AG09309 (cell line): ENCODE results near the gene KCNT1.

Source experiments
- DNase-seq: peaks from one replicate; pipeline ENCODE4 v3.0.0-alpha.2; 2010; ENCODE audit warnings: low read depth
- H3K4me3 ChIP-seq: 2 replicates; pipeline ENCODE4 v1.5.1; 2011; ENCODE audit warnings: mild to moderate bottlenecking, low read depth, low read length, moderate library complexity; ENCODE audit not compliant: control insufficient read depth
- TF ChIP-seq, protein P1 (sequence below): IDR thresholded peaks from 2 replicates; pipeline ENCODE4 v1.5.1; 2011; ENCODE audit warnings: mild to moderate bottlenecking, low read depth, low read length, inconsistent platforms; ENCODE audit not compliant: insufficient read depth, control insufficient read depth; ENCODE audit errors: missing control alignments

The KCNT1 gene

DNA sequence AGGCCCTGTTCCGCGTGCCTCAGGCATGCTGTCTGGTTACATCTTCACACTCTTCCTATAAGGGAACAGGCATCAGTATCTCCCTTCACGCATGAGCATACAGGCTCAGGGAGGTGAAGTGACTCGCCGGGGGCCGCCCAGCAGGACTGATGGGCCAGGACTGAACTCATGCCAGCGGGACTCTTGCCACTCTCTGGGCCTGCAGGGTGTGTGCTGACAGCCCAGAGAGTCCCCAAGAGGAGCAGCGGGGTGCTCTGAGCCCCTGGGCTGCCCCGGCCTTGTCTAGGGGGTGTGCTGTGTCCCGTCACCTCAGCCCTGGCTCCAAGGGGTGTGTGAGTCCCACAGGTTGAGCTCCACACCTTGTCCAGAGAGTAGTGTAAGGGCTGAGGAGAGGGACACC is 9.9 kb downstream of the KCNT1 start:
- TF ChIP-seq, protein P1, sequence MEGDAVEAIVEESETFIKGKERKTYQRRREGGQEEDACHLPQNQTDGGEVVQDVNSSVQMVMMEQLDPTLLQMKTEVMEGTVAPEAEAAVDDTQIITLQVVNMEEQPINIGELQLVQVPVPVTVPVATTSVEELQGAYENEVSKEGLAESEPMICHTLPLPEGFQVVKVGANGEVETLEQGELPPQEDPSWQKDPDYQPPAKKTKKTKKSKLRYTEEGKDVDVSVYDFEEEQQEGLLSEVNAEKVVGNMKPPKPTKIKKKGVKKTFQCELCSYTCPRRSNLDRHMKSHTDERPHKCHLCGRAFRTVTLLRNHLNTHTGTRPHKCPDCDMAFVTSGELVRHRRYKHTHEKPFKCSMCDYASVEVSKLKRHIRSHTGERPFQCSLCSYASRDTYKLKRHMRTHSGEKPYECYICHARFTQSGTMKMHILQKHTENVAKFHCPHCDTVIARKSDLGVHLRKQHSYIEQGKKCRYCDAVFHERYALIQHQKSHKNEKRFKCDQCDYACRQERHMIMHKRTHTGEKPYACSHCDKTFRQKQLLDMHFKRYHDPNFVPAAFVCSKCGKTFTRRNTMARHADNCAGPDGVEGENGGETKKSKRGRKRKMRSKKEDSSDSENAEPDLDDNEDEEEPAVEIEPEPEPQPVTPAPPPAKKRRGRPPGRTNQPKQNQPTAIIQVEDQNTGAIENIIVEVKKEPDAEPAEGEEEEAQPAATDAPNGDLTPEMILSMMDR: no peak
- H3K4me3 ChIP-seq: no peak overlapping the region
- no peak for DNase-seq

DNA sequence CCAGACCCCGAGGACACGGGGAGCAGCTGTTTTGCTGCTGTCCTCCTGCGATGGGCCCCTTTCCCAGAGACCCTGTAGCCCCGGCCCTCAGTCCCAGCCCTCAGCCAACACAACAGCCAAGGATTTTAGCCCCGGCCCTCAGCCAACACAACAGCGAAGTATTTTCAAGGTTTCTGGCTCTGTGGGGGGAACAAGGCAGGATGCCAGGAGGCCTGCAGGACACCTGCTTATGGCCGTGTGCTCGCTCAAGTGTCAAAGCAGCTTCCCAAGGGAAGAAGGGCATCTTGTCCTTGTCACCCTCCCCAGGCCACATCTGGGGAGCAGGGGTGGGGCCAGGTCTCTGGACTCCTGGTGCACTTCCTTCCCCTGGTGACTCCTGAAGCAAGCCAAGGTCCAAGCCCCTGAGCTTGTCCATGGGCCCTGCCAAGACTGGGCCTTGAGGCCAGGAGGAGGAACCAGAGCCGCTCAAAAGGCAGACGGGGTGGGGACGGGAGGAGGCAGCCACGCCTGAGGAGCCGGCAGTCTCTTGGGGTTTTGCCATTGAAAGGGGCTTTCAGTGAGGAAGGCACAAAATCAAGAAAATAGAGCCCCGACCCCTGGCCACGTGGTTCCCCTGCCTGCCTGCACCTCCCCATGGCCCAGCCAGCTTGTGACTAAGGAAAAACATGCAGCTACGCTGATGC is 10.8 kb downstream of the KCNT1 start:
- no peak for DNase-seq
- TF ChIP-seq, protein P1: no peak
- no peak overlapping the region for H3K4me3 ChIP-seq

DNA sequence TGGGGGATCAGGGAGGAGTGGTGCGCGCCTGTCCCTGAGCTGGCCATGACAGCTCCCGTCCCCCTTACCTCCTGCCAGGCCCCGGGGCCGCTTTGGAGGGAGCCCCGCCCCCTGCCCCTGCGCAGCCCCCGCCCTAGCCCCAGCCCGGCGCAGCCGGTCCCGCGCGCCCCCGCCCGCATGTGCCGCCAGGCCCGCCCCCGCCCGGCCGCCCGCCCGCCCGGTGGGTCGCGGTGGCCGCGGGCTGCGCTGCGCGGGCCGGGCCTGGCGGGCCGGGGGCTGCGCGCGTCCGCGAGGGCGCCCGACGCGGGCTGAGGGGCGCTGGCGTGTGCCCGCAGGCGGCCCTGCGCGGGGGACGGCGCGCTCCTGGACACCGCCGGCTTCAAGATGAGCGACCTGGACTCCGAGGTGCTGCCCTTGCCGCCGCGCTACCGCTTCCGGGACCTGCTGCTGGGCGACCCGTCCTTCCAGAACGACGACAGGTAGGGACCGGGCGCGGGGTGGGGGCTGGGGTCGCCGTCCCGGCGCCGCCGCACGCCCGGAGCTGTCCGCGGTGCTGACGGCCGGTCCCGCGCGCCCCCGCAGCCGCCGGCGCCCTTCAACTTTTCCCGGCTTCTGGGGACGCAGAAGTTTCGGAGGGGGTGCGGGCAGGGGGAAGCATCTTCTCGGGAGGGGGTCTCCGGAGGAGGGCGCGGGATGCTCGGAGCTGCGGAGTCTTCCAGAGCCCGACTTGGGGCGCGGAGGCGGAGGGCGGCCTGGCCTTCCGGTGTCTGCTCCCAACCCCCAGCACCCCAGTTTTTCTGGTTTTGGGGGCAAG is 12.5 kb downstream of the KCNT1 start:
- no peak for DNase-seq
- no peak overlapping the region for H3K4me3 ChIP-seq

DNA sequence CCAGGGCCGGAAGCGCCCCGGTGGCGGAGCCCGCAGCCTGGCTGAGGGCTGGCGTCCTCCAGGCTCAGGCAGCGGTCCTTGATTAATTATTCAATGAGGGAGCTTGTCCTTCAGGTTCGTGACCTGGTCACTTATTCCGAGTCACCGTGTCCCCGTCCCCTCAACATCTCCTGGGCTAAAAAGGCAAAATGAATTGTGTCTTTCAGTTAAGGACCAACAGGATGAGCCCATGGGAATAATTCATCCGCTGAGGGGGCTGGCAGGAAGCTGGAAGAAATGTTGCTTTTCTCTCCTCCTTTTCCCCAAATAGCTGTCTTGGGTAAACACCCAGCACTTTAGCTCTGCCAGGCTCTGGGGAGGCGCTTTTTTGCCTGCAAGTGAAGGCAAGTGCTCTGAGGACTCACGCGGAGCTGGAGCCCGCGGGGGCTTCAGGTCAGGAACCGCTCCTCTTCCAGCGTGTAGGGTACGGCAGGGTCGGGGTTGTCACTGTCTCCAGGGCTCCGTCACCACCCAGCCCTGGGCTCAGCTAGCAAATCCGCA is 13.1 kb downstream of the KCNT1 start:
- no peak for DNase-seq
- TF ChIP-seq, protein P1: no peak
- no peak overlapping the region for H3K4me3 ChIP-seq

More for the DNA sequence above, 12.5 kb downstream of the KCNT1 start:
- TF ChIP-seq, protein P1: no peak

DNA sequence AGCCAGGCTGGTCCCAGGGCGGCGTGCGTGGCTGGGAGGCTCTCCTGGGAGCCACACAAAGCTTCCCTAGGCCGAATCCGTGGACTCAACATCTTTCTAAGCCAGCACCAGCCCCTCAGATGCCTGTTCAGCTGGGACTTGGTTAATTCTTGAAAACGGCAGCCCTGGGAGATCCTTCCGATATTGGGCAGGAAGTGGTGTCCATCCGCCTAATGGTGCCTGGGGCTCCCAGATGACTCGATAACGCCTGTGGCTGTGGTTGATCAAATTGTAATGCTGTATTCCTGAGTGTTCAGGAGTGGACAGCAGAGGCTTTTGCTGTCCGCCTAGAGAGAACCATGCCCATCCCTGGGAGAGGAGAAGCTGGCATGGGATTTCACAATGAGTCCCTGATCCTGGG is 14.1 kb downstream of the KCNT1 start:
- TF ChIP-seq, protein P1: no peak
- H3K4me3 ChIP-seq: no peak overlapping the region
- DNase-seq: no peak

DNA sequence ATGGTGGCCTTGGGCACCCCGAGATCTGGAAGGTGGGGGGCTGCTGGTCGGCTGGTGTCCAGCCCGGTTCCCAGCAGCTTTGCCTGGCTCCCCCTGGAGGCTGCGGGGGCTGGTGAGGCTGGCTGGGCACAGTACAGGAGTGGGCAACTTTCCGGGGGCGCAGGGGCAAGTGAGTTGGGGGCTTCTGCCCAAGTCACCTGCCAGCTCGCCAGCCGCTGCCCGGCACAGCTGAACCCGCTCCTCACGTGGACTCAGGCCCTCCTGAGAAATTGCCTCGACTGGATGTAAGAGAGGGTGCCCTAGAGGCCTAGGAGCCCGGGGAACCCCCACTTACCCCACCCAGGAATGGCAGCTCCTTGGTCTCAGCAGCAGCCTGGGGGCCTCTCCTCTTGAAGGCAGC is 15.4 kb downstream of the KCNT1 start:
- no peak for DNase-seq
- TF ChIP-seq, protein P1: no peak
- H3K4me3 ChIP-seq: no peak overlapping the region
